NCI-H2081 treated with DMSO at 0.1 percent for 48 hours (cell line): ENCODE data around the gene C15orf40.

Source experiments
- DNase-seq: peaks from one replicate; lab custom pipeline; 2025; lab: John Stamatoyannopoulos, UW

Gene C15orf40

DNA sequence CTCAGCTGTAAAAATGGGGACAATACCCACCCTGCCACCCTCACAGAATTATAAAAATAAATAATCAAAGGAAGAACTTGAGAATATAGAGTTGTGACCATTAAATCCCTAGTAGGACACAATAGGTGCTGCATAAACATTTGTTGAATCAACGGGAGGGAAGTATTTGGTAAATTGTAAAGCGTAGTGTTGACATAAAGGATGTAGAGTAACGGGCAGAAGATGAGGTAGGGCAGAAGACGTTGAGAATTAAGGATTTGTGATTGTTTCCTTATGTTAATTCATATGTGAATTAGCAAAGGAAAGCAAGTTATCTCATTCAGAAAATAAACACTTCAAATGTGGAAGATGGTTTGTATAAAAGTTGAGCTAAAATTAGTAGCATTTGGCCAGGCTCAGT is 18.3 kb downstream of the C15orf40 start:
- DNase-seq, result no peak

DNA sequence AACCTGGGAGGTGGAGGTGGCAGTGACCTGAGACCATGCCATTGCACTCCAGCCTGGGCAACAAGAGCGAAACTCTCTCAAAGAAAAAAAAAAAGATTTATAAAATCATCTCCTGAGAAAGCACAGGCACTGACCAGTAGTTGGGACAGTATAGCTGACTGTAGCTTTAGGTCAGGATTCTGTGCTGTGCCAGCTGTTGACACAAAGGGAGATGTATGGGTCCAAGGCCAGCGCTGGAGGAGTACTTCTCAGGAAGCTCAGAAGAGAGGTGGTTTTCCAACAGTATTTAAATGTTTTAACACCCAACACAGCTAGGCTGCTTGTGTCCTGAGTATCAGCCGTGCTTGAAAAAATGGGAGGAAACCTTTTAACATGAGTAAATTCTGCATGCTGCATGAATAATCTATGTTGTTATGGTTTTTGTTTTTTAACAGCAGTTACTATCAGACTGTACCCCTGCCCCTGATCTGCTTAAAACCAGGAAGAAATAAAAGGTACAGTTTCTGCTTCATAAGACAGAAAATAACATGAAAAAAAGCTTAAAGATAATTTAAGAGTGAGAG is 18.9 kb downstream of the C15orf40 start:
- no peak for DNase-seq

DNA sequence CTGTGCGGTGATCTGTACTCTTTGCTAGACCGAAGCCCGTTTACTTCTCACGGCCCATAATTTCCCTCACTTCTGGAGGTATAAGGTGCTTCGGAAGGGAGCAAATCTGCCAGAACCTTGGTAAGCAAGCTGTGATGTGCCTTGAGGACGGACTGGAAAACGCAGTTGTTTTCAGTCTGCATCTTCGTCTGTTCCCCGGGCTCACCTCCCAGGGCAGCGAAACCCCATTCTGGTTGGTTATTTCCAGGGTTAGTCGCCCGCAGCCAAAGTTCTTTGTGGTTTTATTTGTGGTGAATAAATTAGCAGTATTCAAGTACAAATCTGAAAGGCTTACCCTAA is 25.0 kb downstream of the C15orf40 start:
- DNase-seq, result no peak

DNA sequence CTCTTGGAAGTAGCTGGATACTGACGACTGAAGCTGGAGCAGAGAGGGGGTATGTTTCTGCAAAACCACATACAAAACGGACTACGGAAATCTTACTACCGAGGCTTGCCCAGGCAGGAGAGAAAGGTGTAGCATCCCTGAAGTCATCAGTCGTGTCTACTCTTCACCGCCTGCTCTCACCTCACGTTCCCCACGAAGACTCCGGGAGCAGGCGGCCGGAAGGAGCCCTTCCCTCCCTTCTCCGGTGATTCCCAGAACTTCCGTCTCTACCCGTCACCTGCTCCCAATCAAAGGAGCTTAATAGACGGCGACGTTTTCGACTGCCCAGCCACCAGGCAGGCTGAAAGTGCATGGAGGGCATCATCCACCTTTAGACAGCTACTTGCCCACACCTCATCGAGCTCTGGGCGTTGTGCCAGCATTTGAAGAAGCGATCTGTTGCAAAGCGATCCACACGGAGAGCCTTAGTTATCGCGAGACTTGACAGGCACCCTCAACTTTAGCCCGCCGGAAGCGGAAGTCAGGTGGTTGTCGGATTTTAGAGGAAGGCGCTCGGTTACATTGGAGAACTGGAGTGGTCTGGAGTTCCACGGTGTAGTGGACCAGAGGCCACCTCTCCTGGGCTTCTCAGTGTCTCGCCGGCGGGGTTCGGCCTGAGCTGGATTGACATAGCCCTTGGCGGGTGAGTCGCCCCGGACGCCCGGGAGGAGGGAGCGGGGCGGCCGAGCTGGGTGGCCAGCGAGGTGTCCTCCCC is 25.6 kb downstream of the C15orf40 start, which contains the start of gene RAMAC:
Gene RAMAC, plus strand, starts transcription at position 523 of the 754 bp plus-strand sequence. CDS start 2,809 bp downstream, outside the sequence.
- peak; percentile 84 for DNase-seq

DNA sequence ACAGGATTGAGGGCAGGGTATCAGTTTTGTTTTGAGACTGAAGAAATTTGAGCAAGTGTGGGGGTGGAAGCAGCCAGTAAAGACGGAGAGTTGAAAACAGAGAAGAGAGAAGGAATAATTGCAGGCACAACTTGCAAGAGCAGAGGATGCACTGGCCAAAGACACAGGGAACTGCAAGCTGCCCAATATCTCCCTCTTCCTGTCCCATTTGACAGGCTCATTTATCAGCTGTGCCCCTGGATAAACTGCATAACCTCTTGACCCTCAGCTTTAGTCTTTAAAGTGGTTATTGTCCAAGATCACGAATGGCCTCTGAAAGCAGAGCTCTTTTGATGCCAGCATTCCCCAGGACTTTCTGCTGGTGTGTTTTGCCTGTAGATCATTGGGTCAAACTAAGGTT is 30.5 kb downstream of the C15orf40 start:
- DNase-seq, result no peak

DNA sequence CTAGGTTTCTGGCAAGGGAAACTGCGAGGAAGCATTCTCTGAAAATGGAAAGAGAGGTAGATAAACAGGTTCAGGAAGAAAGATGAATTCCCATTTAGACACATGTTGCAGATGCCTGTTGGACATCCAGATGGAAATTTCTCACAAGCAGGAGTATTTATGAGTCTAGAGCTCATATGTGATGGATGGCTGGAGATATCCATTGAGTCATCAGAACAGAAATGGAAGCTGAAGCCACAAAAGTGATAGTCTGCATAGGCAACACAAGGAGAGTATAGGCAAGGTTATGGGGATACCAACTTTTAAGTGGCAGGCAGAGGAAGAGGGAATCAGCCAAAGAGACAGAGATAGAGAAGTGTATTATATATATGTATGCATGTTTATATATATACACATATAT is 31.7 kb downstream of the C15orf40 start:
- no peak for DNase-seq

DNA sequence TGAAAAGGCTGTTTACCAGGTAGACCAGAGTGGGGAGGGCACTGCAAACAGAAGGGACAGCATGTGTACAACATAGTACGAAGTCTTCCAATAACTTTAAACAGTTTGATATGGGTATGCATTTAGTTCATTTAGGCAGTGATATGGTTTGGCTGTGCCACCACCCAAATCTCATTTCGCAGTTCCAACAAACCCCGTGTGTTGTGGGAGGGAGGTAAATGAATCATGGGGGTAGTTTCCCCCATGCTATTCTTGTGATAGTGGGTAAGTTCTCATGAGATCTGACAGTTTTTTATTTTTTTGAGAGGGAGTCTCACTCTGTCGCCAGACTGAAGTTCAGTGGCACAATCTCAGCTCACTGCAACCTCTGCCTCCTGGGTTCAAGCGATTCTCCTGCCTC is 33.0 kb downstream of the C15orf40 start:
- no peak for DNase-seq

DNA sequence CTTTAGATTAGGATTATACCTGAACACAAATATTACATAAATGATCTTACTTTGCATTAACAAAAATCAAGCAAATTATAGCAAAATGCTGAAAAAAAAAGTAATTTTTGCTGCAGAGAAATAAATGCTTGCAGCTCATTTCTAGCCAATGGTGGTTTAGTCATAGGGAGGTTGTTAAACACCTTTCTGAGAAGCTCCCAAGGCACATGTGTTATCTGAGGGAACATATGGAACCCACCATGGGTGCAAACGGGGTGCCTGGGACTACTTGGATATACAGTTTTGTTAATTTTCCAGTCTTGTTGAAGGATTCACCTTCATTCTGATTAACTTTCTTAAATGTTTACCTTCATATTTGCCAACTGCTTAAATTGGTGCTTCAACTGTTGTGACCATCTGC is 34.4 kb downstream of the C15orf40 start:
- DNase-seq, result no peak

DNA sequence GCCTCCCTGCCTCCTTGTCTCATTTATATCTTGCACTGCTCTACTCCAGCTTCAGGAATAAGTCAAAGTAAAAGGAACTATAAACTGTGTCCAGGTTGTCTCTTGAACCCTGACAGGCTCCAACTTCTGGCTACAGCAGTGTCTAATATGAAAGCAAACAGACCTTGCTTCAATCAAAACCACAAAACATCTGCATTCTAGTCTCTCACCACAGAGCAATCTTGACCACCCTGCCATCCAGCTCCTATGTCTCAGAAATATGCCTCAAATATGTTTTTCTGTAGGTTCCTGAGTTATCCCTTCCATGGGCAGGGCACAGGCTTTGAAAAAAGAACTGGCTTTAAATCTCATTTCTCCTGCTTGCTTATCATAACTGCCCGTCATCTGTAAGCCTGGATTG is 38.4 kb downstream of the C15orf40 start:
- no peak for DNase-seq

DNA sequence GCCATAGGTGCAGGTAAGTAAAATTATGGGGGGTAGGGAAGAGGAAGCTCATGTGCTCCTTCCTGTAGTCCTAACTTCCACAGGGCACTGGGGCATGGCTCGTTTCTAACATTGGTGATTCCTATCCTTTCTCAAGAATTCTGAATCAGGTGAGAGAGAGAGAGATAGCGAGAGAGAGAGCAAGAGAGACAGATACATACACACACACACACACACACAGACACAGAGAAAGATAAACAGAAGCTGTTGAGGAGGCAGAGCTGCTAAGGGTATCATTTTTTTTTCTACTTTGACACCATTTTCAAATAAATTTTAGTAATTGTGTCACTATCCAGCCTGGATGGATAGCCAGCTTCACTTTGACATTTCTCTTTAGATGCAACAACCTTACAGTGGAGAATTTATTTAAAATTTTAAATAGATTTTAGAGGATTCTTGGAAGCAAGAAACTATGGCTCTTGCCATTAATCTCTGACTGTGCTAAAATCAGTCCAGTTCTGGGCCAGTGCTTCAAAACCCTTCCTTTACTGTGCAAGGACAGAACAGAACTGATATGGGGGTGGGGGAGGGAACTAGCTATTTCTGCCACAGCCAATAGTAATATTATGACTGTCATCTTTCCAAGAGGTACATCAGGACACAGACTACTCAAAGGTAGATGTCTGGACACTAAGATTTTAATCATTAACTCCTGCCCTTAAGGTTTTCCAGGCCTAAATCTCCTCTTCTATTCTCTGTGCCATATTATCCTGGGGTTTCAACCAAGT is 40.0 kb downstream of the C15orf40 start:
- no peak for DNase-seq

DNA sequence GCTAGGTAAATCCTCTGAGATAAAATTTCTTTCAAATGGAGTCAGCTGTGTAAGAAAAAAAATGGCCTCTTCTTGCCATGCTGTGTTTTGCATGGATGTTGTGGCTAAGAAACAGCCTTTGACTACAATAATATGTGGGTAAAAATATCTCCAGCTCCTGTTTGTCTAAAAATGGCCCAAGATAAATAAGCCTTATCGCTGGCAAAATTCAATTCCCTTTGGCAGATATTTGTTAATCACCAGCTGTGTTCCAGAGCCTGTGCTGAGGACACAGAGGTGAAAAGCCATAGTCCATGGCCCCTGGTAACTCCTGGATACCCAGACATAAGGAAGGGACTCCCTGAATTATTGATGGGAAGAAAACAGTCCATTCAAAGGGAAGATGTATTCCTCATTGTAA is 40.7 kb downstream of the C15orf40 start:
- no peak for DNase-seq

DNA sequence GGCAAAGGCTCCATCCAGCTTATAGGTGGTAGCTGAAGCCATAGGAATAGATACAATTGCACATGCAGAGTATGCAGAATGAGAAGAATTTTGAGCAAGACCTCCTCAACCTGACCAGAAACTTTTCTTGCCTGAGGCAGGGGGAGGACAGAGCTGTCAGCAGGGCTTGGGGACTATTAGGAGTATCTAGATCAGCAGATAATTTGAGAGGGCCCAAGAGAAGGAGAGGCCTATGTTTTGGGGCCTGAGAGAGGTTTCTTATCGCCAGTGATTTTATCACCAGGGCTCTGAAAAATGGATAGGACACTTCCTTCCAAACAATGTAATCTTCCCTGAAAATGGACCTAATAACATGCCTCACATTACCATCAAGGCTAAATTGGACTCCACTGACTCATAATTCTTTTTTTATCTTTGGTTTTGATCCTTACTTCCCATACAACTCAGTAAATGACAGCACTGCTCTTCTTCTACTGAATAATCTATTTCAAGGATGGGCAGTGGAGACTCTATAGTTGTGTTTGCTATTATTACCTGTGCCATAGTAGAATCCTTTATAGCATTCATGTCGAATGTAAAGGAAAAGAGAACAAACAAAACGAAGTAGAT is 41.3 kb downstream of the C15orf40 start:
- no peak for DNase-seq

DNA sequence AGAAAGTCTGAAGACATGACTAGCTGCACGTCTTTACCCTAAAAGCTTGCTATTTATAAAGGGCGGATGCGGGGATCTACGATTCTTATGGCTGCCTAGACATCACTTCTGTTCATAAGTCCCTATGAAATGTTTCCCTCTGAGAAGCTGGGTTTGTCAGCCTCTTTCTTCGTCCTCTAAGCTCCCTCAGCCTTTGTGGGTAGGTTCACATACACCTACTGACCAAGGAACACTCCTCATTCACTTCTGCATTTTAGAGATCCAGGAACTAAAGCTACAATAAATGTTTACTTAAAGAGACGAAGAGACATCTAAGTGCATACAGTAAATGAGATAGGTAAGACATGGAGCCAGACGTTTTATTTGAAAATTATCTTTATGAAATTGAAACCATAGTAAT is 42.1 kb downstream of the C15orf40 start:
- no peak for DNase-seq

DNA sequence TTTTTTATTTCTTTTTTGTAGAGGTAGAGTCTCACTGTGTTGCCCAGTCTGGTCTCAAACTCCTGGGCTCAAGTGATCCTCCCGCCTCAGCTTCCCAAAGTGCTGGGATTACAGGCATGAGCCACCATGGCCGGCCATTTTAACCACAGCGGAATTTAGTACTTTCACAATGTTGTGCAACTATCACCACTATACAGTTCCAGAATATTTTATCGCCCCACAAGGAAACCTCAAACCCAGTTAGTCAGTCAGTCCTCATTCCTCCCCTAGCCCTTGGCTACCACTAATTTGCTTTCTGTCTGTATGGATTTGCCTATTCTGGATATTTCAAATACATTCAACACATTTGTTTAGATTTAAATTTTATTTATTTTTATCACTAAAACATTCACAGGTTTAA is 43.4 kb downstream of the C15orf40 start:
- DNase-seq, result no peak

DNA sequence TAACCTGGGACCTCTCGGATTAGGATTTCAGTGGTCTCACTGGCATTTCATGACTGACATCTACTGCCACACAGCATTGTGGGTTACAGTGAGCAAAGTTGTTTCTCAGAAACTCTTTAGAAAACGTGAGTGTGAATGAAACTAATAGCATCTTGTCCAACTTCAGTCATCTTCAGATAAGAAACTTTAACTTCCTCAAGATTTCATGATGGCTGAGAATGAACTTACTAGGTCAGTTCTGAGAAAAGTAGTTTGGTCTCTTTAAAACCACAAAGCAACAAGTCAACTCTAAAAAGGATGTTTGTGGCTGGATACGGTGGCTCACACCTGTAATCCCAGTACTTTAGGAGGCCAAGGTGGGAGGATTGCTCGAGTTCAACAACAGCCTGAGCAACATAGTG is 44.8 kb downstream of the C15orf40 start:
- no peak for DNase-seq

DNA sequence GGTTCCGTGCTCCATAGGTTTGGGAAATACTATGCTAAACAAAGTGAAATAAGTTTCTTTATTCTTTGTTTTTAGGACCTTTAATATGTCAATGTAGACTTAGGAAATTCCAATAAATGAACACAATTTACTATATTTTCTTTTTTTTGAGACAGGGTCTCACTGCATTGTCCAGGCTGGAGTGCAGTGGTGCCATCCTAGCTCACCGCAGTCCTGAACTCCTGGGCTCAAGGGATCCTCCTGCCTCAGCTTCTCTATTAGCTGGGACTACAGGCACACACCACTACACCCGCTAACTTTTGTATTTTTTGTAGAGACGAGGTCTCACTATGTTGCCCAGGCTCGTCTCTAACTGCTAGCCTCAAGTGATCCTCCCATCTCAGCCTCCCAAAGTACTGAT is 46.5 kb downstream of the C15orf40 start:
- DNase-seq, result no peak

DNA sequence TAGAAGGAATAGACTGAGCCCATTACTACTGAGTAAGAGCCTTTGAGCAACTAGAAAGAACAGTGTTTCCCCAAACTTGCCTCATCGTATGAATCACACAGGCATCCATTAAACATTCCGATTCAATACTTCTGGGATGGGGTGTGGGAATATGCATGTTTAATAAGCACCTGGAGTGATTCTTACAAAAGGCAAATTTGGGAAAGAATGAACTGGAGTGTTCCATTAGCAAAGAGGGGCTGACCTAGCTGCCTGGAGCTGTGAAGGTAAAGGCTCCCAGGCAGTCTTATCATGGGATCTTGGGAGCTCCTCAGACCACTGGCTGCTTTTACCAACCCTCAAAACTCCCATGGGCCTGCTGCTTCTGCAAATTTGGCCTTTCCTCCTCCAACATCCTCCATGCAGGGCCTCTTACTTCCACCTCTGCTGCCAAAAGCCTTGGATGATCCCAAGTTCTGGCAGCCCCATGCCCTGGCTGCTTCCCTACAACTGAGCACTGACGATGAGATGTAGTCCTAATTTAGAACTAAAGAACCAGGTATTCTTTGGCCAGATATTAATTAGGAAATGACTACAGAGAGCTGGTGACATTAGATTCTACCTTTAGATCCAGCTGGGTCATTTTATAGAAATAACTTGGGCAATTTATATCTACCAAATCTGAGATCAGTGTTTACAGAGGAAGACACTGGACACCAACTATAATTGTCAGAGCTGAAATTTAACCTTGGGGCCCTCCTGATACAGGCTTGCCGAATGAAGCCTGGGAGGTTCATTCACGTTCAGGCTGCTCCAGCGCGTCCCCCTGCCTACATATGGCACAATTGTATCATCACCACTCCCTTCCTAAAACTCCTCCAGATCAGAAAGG is 47.7 kb downstream of the C15orf40 start:
- DNase-seq, result no peak

DNA sequence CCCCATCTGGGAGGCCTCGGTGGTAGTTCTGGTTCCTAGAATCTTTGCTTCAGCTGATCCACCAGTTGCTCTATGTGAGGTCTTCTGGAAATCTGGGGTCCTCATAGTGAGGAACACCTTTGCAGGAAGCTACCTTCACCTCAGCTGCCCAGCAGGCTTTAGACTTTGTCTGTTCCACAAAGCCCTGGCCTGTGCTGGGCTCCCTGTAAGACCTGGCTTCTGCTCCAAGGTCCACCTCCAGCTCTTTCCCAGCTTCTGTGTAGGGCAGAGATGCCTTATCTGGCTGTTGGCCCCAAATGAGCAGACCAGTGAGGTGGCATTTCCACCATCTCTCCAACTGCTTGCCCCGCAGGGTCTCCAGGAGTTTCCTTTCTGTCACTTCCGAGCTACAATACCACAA is 50.7 kb downstream of the C15orf40 start:
- DNase-seq, result no peak

DNA sequence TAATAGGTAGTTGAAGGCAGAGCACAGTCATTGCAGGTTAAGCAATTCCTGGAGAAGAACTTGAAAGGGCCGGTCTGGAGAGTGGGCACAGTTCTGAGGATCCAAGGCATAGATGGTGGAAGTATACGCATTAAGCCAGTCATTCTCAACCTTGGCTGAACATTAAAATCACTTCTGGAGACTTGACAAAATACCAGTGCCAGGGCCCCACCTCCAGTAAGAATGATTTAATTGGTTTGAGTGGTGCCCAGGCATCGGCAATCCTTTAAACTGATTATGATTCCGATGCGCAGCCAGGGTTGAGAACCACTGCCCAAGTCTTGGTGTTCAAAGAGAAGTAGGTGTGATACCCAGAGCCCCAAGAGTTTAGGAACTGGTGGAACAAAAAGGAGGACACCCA is 52.0 kb downstream of the C15orf40 start:
- DNase-seq, result no peak

DNA sequence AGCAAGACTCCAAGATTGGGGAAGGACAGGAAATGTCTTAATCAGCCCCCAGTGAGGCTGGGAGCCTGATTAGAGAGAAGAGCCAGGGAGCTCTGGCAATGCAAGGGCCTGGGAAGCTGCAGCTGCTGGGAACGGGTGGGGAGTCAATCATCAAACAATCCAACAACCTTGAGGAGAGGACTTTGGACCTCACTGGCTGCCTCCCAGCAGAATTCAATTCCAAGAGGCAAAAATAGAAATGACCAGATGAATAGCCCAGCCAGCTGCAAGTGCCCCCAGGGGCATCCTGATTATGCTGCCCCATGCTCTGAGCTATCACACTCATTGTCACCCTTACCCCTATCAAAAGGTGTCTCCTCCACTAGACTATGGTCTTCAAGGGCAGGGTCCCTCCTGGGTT is 52.8 kb downstream of the C15orf40 start:
- DNase-seq, result no peak

DNA sequence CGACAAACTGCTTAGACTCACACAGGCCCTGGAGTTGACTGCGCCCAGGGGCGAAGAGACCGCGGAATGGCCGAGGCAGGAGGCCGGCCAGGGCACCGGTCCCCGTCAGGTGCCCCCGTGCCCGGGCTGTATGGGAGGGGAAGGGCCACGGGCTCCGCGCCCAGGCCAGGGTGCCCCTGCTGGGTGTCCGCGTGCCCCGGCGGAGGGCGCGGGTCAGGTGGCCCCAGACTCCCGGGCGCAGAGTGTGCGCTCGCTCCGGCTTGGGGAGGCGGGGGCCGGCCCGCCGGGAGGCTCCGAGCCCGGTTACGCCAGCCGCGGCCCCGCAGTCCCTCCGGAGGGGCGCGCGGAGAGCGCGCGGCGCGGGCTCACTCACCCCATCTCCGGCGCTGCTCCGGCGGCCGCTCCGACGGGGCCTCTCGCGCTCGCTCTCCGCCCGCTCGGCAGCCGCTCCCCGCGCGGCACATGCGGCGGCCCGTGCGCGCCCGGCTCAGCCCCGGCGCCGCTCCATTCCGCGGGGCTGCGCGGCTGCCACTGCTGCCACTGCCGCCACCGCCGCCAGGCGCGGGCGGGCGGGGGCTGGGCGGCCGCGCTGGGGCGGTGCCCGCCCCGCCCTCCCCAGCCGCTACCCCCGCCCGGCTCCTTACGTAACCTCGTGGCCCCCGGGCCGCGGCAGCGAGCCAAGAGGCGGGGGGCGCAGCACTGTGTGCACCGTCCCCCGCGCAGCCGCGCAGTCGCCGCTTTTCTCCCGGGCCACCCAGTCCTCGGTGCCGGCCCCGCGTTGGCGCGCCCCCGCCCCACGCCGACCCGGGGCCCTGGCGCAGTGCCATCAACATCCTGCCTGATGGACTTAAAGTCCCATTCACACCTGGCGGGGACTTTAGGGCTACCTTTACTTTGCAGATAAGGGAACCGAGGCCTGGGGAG is 59.0 kb downstream of the C15orf40 start, which contains the start of gene HOMER2:
Gene HOMER2, minus strand, starts transcription at position 563 of the 924 bp plus-strand sequence. Its CDS starts 185 bp downstream, at position 378.
- DNase-seq, result no peak
